CD4-positive, alpha-beta T cell (primary cell): ENCODE measurements around the gene ACADVL. TPM values are rescaled to one million over a fixed set of nuclear protein-coding genes. Genes with fewer than 3 reads are reported as not detected.

Experiments used
- ATAC-seq: fragments of 200-7000 bp; cut with Tn5 transposase; one replicate; pipeline ENCODE4 v1.10.0; 2022; ENCODE audit warnings: mild to moderate bottlenecking; ENCODE audit not compliant: poor library complexity
- CTCF ChIA-PET: fragments of 350-600 bp; sonication (Branson Sonifier 250); formaldehyde crosslinking; loops from one replicate; lab custom pipeline; 2021; ENCODE audit warnings: antibody characterized with exemption, inconsistent platforms; lab: Charles Lee
- POLR2A ChIA-PET: fragments of 350-600 bp; sonication (Branson Sonifier 250); formaldehyde crosslinking; loops from one replicate; lab custom pipeline; 2021; ENCODE audit warnings: antibody characterized with exemption, inconsistent platforms; lab: Charles Lee
- DNase-seq, 14 experiments: peaks; one replicate each; pipeline ENCODE4 v3.0.0-alpha.2; 2013 to 2020; ENCODE audit warnings: mixed read lengths in 2 of 14
- H3K27ac ChIP-seq, 2 donors: one replicate each; pipeline versions ENCODE4 v1.5.1 to v1.7.0; 2013; ENCODE audit warnings: low read length in 2 of 2, low read depth in 1 of 2, mild to moderate bottlenecking in 1 of 2
- H3K27me3 ChIP-seq, 2 experiments: 1 replicate in 1 of 2; 2 replicates in 1 of 2; pipeline versions ENCODE4 v1.6.1 to v1.7.0; 2013; ENCODE audit warnings: low read length in 2 of 2, control low read depth in 1 of 2, mild to moderate bottlenecking in 1 of 2, moderate library complexity in 1 of 2; ENCODE audit not compliant: insufficient read depth in 2 of 2, control insufficient read depth in 1 of 2
- H3K36me3 ChIP-seq: one replicate; pipeline ENCODE4 v1.6.1; 2013; ENCODE audit warnings: low read length, control low read depth; ENCODE audit not compliant: insufficient read depth
- H3K4me1 ChIP-seq: one replicate; pipeline ENCODE4 v1.6.1; 2013; ENCODE audit warnings: low read length, control low read depth; ENCODE audit not compliant: insufficient read depth
- H3K4me3 ChIP-seq: one replicate; pipeline ENCODE4 v1.5.1; 2013; ENCODE audit warnings: mild to moderate bottlenecking, low read length, moderate library complexity
- H3K9me3 ChIP-seq, 2 experiments: 1 replicate in 1 of 2; 2 replicates in 1 of 2; pipeline versions ENCODE4 v1.6.1 to v1.7.0; 2013; ENCODE audit warnings: low read length in 2 of 2, mild to moderate bottlenecking in 2 of 2, control low read depth in 1 of 2, moderate library complexity in 1 of 2; ENCODE audit not compliant: control insufficient read depth in 1 of 2, insufficient read depth in 1 of 2
- H3K27ac Mint-ChIP-seq: one replicate; pipeline ENCODE4 v1.8.0; 2020; ENCODE audit warnings: mixed read lengths
- H3K27me3 Mint-ChIP-seq: one replicate; pipeline ENCODE4 v1.8.0; 2021; ENCODE audit warnings: mixed read lengths
- H3K36me3 Mint-ChIP-seq: one replicate; pipeline ENCODE4 v1.8.0; 2021; ENCODE audit warnings: low read depth, mixed read lengths
- H3K4me1 Mint-ChIP-seq: one replicate; pipeline ENCODE4 v1.8.0; 2021; ENCODE audit warnings: low read depth, mixed read lengths
- H3K4me3 Mint-ChIP-seq: one replicate; pipeline ENCODE4 v1.8.0; 2020; ENCODE audit warnings: mild to moderate bottlenecking, mixed read lengths
- H3K9me3 Mint-ChIP-seq: one replicate; pipeline ENCODE4 v1.8.0; 2020; ENCODE audit warnings: mixed read lengths
- intact Hi-C, 2 experiments: fragments of 100-400 bp; cut with DNase I in 1 of 2; cut with micrococcal nuclease in 1 of 2; formaldehyde crosslinking; loops; one replicate each; pipeline versions ENCODE4 v1.15.1 to v1.9.0; 2023 to 2025; cut with DNase I, micrococcal nuclease
- total RNA-seq, 174 experiments: library from RNA in 2 of 174; stranded (reverse) in 2 of 174; gene quantifications; one replicate each; pipeline ENCODE4 v1.2.3 and lab custom pipeline; 2021 to 2026
- TF ChIP-seq, protein P1 (sequence below): fragments of 200-600 bp; IDR thresholded peaks from one replicate; pipeline ENCODE4 v1.8.0; 2022; ENCODE audit warnings: antibody characterized with exemption, mild to moderate bottlenecking

ACADVL gene
- total RNA-seq, 2 experiments from 2014 or later: 237 to 257 TPM

DNA sequence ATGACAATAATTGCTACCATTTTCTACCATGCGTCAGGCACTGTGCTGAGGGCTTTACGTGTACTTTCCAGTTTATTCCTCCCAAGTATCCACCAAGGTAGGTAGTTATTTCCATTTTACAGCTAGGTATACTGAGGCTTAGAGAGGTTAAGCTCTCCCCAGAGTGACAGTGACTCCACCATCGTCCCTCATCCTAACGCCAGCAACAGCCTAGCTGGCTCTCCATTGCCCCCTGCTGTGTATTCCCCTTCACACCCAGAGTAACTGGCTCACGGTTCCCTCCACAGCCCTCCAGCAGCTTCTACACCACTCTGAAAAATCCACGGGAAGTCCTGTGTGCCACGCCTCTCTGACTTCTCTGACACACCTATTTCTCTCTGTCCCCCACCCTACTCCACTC is 33.5 kb upstream of the ACADVL start:
- H3K27ac Mint-ChIP-seq: no peak overlapping the region
- no peak for ATAC-seq
- Histone ChIP-seq H3K27me3 (no peaks in the 10 kb centered on the region), H3K27ac (no peak overlapping the region), H3K36me3 (peaks cover 3% of the 10 kb centered on the region), H3K4me1 (no peaks in the 10 kb centered on the region), H3K4me3 (no peak overlapping the region), H3K9me3 (no peaks in the 10 kb centered on the region)
- ChIA-PET CTCF (no interaction called here), POLR2A (no interaction called here)
- no peaks in the 10 kb centered on the region for H3K27me3 Mint-ChIP-seq
- no peaks in the 10 kb centered on the region for H3K4me1 Mint-ChIP-seq
- DNase-seq: peak in 2 of 14 experiments; percentile 30 to 40
- no peak overlapping the region for H3K4me3 Mint-ChIP-seq
- intact Hi-C loops: no loop called here
- TF ChIP-seq, protein P1, sequence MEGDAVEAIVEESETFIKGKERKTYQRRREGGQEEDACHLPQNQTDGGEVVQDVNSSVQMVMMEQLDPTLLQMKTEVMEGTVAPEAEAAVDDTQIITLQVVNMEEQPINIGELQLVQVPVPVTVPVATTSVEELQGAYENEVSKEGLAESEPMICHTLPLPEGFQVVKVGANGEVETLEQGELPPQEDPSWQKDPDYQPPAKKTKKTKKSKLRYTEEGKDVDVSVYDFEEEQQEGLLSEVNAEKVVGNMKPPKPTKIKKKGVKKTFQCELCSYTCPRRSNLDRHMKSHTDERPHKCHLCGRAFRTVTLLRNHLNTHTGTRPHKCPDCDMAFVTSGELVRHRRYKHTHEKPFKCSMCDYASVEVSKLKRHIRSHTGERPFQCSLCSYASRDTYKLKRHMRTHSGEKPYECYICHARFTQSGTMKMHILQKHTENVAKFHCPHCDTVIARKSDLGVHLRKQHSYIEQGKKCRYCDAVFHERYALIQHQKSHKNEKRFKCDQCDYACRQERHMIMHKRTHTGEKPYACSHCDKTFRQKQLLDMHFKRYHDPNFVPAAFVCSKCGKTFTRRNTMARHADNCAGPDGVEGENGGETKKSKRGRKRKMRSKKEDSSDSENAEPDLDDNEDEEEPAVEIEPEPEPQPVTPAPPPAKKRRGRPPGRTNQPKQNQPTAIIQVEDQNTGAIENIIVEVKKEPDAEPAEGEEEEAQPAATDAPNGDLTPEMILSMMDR: no peak
- H3K36me3 Mint-ChIP-seq: no peaks in the 10 kb centered on the region
- no peaks in the 10 kb centered on the region for H3K9me3 Mint-ChIP-seq

DNA sequence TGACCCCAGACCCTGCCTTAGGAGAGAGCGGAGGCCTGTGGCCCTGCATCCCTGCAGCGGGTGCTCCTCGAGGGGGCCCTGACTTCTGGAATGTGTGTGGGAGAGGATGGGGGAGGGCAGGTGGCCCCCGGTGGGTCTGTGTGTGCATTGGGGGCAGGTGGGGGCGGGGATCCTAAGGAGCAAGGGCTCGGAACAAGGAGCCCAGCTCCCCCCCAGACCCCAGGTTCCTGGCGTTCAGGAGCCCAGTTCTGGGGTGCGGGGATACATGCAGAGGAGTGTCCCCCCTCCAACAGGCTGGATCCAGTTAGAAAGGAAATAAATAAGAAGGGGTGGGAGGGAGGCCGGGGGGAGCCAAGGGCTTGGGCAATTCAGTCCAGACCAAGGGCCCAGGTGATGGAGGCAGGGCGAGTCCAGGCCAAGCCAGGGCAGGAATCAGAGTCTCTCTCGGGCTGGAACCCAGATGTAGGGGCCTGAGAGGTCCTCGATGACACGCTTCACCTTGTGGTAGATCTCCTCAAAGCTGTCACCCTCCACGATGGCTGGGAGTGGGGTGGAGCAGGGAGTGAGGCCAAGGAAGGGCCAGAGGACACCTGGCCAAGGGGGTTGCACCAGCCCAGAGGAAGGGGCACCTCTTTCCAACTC is 29.3 kb upstream of the ACADVL start:
- ATAC-seq: no peak
- H3K27ac ChIP-seq: no peak overlapping the region
- no peaks in the 10 kb centered on the region for H3K9me3 ChIP-seq
- H3K9me3 Mint-ChIP-seq: no peaks in the 10 kb centered on the region
- TF ChIP-seq, protein P1: no peak
- intact Hi-C loops: no loop called here
- no peaks in the 10 kb centered on the region for H3K4me1 Mint-ChIP-seq
- POLR2A ChIA-PET: no interaction called here
- H3K4me3 ChIP-seq: no peak overlapping the region
- H3K36me3 Mint-ChIP-seq: peaks cover 6% of the 10 kb centered on the region
- no peaks in the 10 kb centered on the region for H3K27me3 Mint-ChIP-seq
- peaks cover 3% of the 10 kb centered on the region for H3K4me1 ChIP-seq
- no peaks in the 10 kb centered on the region for H3K27me3 ChIP-seq
- no peak overlapping the region for H3K27ac Mint-ChIP-seq
- no peak for DNase-seq
- CTCF ChIA-PET: interaction anchor here (1.4 kb wide), 1 partner anchor 9 kb away, joined by 3 read pairs; no protein-coding TSS in a partner anchor
- H3K4me3 Mint-ChIP-seq: no peak overlapping the region
- H3K36me3 ChIP-seq: peaks cover 3% of the 10 kb centered on the region

DNA sequence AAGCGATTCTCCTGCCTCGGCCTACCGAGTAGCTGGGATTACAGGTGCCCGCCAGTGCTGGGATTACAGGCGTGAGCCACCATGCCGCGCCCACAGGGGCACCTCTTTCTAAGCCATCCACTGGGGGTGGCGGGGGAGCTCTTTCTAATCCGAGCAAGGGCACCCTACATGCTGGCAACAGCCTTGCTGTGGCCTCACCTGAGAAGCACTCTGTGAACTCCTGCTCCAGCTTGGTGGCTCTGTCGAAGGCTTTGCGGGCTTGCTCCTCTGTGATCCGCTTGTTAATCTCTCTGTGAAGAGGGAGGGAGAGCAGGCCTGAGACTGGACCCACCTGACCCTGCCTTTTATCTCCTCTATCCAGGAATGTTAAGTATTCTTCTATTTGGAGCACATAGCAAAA is 28.7 kb upstream of the ACADVL start:
- Histone ChIP-seq H3K4me1 (peaks cover 3% of the 10 kb centered on the region), H3K4me3 (no peak overlapping the region), H3K9me3 (no peaks in the 10 kb centered on the region), H3K27me3 (no peaks in the 10 kb centered on the region), H3K36me3 (peaks cover 3% of the 10 kb centered on the region), H3K27ac (no peak overlapping the region)
- ATAC-seq: no peak
- ChIA-PET CTCF (interaction anchor here (1.4 kb wide), 1 partner anchor 9 kb away, joined by 3 read pairs; no protein-coding TSS in a partner anchor), POLR2A (no interaction called here)
- H3K27ac Mint-ChIP-seq: no peak overlapping the region
- no peak overlapping the region for H3K4me3 Mint-ChIP-seq
- H3K4me1 Mint-ChIP-seq: no peaks in the 10 kb centered on the region
- intact Hi-C loops: no loop called here
- H3K27me3 Mint-ChIP-seq: no peaks in the 10 kb centered on the region
- TF ChIP-seq, protein P1: no peak
- DNase-seq: no peak
- no peaks in the 10 kb centered on the region for H3K9me3 Mint-ChIP-seq
- H3K36me3 Mint-ChIP-seq: peaks cover 7% of the 10 kb centered on the region
